Esophagus squamous epithelium (tissue), 4 donors: ENCODE measurements around the gene HSD17B12.

Experiments used
- CTCF ChIP-seq, 6 experiments: fragments of 450-650 bp in 4 of 6; fragments of 200-600 bp in 2 of 6; sonication (generic) in 2 of 6; IDR thresholded peaks; one replicate each; pipeline ENCODE4 v1.5.1; 2016 to 2019; ENCODE audit warnings: antibody characterized with exemption in 6 of 6, mild to moderate bottlenecking in 4 of 6, moderate library complexity in 4 of 6
- POLR2A ChIP-seq, 4 donors: fragments of 450-650 bp; IDR thresholded peaks; one replicate each; pipeline ENCODE4 v1.6.1; 2017; ENCODE audit warnings: antibody characterized with exemption in 4 of 4, mild to moderate bottlenecking in 4 of 4, moderate library complexity in 3 of 4

- TF ChIP-seq CTCF (IDR thresholded peaks at IDR 0.05): no peak
- TF ChIP-seq POLR2A (IDR thresholded peaks at IDR 0.05): no peak
Observed at GRCh38 chr11:43687120-43687791, 6.7 kb downstream of the HSD17B12 start.
